Keratinocyte (primary cell): ENCODE data around the gene CCDC171.

Source experiments
- CTCF ChIP-seq, 3 experiments: IDR thresholded peaks in 1 of 3; conservative IDR thresholded peaks in 1 of 3; optimal IDR thresholded peaks in 1 of 3; 2 replicates in 2 of 3; 3 replicates in 1 of 3; pipeline versions ENCODE3 to v1.5.1; 2011; ENCODE audit warnings: low read length in 3 of 3, mild to moderate bottlenecking in 3 of 3, moderate library complexity in 2 of 3, control low read depth in 1 of 3, inconsistent platforms in 1 of 3; ENCODE audit not compliant: insufficient read depth in 2 of 3; ENCODE audit errors: extremely low read depth in 1 of 3
- EZH2 ChIP-seq: IDR thresholded peaks from one replicate; pipeline ENCODE4 v1.6.1; 2012; ENCODE audit warnings: inconsistent platforms, mild to moderate bottlenecking, low read length, moderate library complexity

- TF ChIP-seq CTCF (optimal IDR thresholded peaks at IDR 0.05 in 1 of 3, IDR thresholded peaks at IDR 0.05 in 1 of 3, conservative IDR thresholded peaks at IDR 0.05 in 1 of 3; ENCODE audit: extremely low read depth in 1 of 3, insufficient read depth in 2 of 3, low read length in 3 of 3), result no peak
- TF ChIP-seq EZH2, result no peak
Observed at GRCh38 chr9:15936306-15936921, 383.6 kb downstream of the CCDC171 start.
